PC-9 (cell line): ENCODE data around the gene FLOT1. TPM values are rescaled to one million over a fixed set of nuclear protein-coding genes. Genes with fewer than 3 reads are reported as not detected.

Experiments used
- BruUV-seq: library from RNA; stranded (reverse); fragments of 400-500 nt; replicated peaks from 2 replicates; lab custom pipeline; 2021; lab: Mats Ljungman, UMichigan
- CTCF ChIA-PET: fragments of 300-600 bp; sonication (Branson Sonifier 250); formaldehyde crosslinking; loops from one replicate; lab custom pipeline; 2022; ENCODE audit warnings: antibody characterized with exemption; lab: Charles Lee
- POLR2A ChIA-PET: fragments of 300-600 bp; sonication (Branson Sonifier 250); formaldehyde crosslinking; loops from one replicate; lab custom pipeline; 2022; ENCODE audit warnings: antibody characterized with exemption; ENCODE audit not compliant: unreplicated experiment; lab: Charles Lee
- DNase-seq, 2 experiments: peaks; one replicate each; pipeline versions ENCODE4 v3.0.0 to v3.0.0-alpha.2; 2015 to 2022; ENCODE audit warnings: mixed read lengths in 1 of 2
- H2AFZ ChIP-seq: fragments of 200-600 bp; sonication (generic); 2 replicates; pipeline ENCODE4 v1.8.1; 2017; ENCODE audit warnings: antibody characterized with exemption
- H3F3A ChIP-seq: fragments of 200-600 bp; sonication (generic); 2 replicates; pipeline ENCODE4 v1.8.1; 2017; ENCODE audit warnings: antibody characterized with exemption, mild to moderate bottlenecking, low read depth; ENCODE audit not compliant: insufficient read depth
- H3K27ac ChIP-seq: fragments of 200-600 bp; sonication (generic); 2 replicates; pipeline ENCODE4 v1.6.1; 2016; ENCODE audit warnings: mixed run types
- H3K27me3 ChIP-seq: fragments of 200-600 bp; sonication (generic); 2 replicates; pipeline ENCODE4 v1.6.1; 2016; ENCODE audit warnings: low read depth, mixed run types; ENCODE audit not compliant: insufficient read depth
- H3K36me3 ChIP-seq: fragments of 200-600 bp; sonication (generic); 2 replicates; pipeline ENCODE4 v1.6.1; 2016; ENCODE audit warnings: low read depth, mixed run types
- H3K4me1 ChIP-seq: fragments of 200-600 bp; sonication (generic); replicated peaks from 2 replicates; pipeline ENCODE4 v1.6.1; 2016; ENCODE audit warnings: mixed run types; ENCODE audit not compliant: insufficient read depth
- H3K4me2 ChIP-seq: fragments of 200-600 bp; sonication (generic); 2 replicates; pipeline ENCODE4 v1.6.1; 2017; ENCODE audit warnings: mixed run types
- H3K4me3 ChIP-seq: fragments of 200-600 bp; sonication (generic); 2 replicates; pipeline ENCODE4 v1.6.1; 2016; ENCODE audit warnings: mixed run types
- H3K79me2 ChIP-seq: fragments of 200-600 bp; sonication (generic); 2 replicates; pipeline ENCODE4 v1.6.1; 2017; ENCODE audit warnings: low read depth, mixed run types
- H3K9me2 ChIP-seq: fragments of 200-600 bp; sonication (generic); 2 replicates; pipeline ENCODE4 v1.8.1; 2017; ENCODE audit warnings: mild to moderate bottlenecking; ENCODE audit not compliant: insufficient read depth
- H3K9me3 ChIP-seq: fragments of 200-600 bp; sonication (generic); 2 replicates; pipeline ENCODE4 v1.8.1; 2016; ENCODE audit warnings: low read depth; ENCODE audit not compliant: insufficient read depth
- H4K20me1 ChIP-seq: fragments of 200-600 bp; sonication (generic); 2 replicates; pipeline ENCODE4 v1.8.1; 2017; ENCODE audit not compliant: insufficient read depth
- EZH2 ChIP-seq: fragments of 200-600 bp; sonication (generic); IDR thresholded peaks from 2 replicates; pipeline ENCODE4 v1.8.0; 2017; ENCODE audit warnings: antibody characterized with exemption, low read depth
- intact Hi-C: fragments of 100-400 bp; cut with micrococcal nuclease; formaldehyde crosslinking; loops from one replicate; pipeline ENCODE4 v1.10.0; 2022; ENCODE audit not compliant: unreplicated experiment
- total RNA-seq: library from RNA; stranded (reverse); gene quantifications from 2 replicates; pipeline ENCODE4 v1.2.3, GENCODE V29; 2021
- TF ChIP-seq, protein P1 (sequence below): fragments of 200-600 bp; sonication (generic); conservative IDR thresholded peaks from 2 replicates; pipeline ENCODE4 v1.6.1; 2017; ENCODE audit warnings: mixed run types, antibody characterized with exemption, mild to moderate bottlenecking, moderate library complexity

Gene FLOT1
- total RNA-seq, 1 experiment from 2014 or later: 225 TPM

DNA sequence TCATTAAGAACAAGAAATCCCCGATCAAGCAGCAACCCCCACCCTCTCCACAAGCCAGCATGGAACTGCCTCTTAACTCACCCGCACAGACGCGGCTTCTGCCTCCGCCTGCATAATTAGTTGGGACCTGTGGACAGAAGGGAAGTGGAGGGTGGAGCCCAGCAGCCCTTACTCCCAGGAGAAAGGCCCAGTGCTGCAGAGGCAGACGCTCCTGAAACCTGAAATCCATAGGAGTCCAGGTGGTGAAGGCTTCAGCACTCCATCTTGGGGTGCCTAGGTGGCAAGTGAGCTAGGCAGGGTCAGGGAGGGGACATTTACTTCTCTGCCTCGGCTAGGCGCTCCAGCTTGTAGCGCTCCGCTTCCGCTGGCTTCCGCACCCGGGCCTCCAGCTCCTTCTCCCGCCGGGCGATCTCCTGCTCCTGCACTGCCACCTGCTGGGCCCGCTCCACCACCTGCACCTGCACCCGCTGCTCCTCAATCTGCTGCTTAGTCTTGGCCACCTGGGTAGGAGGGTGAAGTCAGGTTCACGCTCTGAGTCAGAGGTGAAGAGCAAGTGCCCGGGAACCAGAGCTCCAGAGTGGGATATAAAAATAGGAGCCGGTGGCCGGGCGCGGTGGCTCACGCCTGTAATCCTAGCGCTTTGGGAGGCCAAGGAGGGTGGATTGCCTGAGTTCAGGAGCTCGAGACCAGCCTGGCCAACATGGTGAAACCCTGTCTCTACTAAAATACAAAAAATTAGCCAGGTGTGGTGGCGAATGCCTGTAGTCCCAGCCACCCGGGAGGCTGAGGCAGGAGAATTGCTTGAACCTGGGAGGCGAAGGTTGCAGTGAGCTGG, 11.7 kb downstream of the FLOT1 start:
- TSS peak; percentile 6 for BruUV-seq
- peak overlapping the region; percentile 18; the same call in 1 of the 2 replicates for H3K27ac ChIP-seq

DNA sequence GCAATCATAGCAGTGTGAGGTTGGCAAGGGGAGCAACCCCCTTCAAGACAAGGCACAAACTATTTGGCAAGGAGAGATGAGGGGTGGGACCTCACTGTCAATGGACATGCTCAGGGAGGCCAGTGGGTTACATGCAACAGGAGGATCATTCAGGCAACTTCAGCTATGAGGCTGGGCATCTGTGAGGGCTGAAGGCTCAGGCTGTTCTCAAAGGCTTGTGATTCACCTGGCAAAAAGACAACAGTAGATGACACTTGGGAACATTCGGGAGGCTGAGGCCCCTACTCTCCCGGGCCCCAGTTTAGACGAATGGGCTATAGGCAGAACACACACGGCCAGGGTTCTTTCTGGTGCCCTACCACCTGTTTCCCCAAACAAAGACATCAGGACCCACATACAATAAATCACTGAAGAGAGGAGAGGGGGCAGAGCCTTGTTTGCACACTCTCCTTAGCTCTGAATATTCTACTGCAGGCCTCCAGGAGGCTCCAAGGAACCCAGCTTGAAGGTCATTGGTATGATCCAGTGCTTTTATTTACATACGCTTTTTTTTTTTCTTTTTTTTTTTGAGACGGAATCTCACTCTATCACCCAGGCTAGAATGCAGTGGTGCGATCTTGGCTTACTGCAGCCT, 14.4 kb downstream of the FLOT1 start:
- Histone ChIP-seq H3K36me3 (peaks cover 47% of the 10 kb centered on the region), H4K20me1 (peaks cover 34% of the 10 kb centered on the region), H3K27ac (no peak overlapping the region), H3K4me2 (no peak overlapping the region), H3K79me2 (peaks cover 27% of the 10 kb centered on the region), H3K4me1 (peaks cover 17% of the 10 kb centered on the region), H3F3A (peaks cover 93% of the 10 kb centered on the region), H3K9me2 (no peaks in the 10 kb centered on the region), H3K9me3 (no peaks in the 10 kb centered on the region), H3K4me3 (no peak overlapping the region), H3K27me3 (no peaks in the 10 kb centered on the region), H2AFZ (no peak overlapping the region)
- no peak for DNase-seq
- ChIA-PET CTCF (interaction anchor here (0.7 to 0.9 kb wide), 2 partner anchors 49 to 154 kb away, joined by 3 read pairs; no protein-coding TSS in a partner anchor), POLR2A (interaction anchor here (0.6 to 0.7 kb wide), 3 partner anchors 8 to 180 kb away, joined by 3 to 6 read pairs (median 6); partner anchors contain the start of gene GTF2H4)
- intact Hi-C loops: no loop called here
- TF ChIP-seq EZH2: no peak
- TF ChIP-seq, protein P1, sequence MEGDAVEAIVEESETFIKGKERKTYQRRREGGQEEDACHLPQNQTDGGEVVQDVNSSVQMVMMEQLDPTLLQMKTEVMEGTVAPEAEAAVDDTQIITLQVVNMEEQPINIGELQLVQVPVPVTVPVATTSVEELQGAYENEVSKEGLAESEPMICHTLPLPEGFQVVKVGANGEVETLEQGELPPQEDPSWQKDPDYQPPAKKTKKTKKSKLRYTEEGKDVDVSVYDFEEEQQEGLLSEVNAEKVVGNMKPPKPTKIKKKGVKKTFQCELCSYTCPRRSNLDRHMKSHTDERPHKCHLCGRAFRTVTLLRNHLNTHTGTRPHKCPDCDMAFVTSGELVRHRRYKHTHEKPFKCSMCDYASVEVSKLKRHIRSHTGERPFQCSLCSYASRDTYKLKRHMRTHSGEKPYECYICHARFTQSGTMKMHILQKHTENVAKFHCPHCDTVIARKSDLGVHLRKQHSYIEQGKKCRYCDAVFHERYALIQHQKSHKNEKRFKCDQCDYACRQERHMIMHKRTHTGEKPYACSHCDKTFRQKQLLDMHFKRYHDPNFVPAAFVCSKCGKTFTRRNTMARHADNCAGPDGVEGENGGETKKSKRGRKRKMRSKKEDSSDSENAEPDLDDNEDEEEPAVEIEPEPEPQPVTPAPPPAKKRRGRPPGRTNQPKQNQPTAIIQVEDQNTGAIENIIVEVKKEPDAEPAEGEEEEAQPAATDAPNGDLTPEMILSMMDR: no peak
- no TSS peak for BruUV-seq

More for the DNA sequence above, 11.7 kb downstream of the FLOT1 start:
- no peaks in the 10 kb centered on the region for H3K9me3 ChIP-seq
- H4K20me1 ChIP-seq: peaks cover 6% of the 10 kb centered on the region
- H3K27me3 ChIP-seq: no peaks in the 10 kb centered on the region
- peaks cover 9% of the 10 kb centered on the region; the same call in 1 of the 2 replicates for H3K79me2 ChIP-seq
- intact Hi-C loops: loop anchor here (1.0 to 2.0 kb wide), 2 partner anchors 146 to 190 kb away; no protein-coding TSS in a partner anchor
- H3F3A ChIP-seq: peaks cover 68% of the 10 kb centered on the region
- CTCF ChIA-PET: interaction anchor here (0.6 to 1.7 kb wide), 21 partner anchors 8 to 385 kb away, joined by 3 to 21 read pairs (median 4); partner anchors contain the start of genes DHX16 and MRPS18B
- H3K9me2 ChIP-seq: no peaks in the 10 kb centered on the region
- H3K4me3 ChIP-seq: no peak overlapping the region
- TF ChIP-seq EZH2: no peak
- TF ChIP-seq, protein P1: peak; percentile 80
- peaks cover 16% of the 10 kb centered on the region for H3K4me1 ChIP-seq
- POLR2A ChIA-PET: interaction anchor here (0.5 to 0.9 kb wide), 12 partner anchors 71 to 384 kb away, joined by 3 to 9 read pairs (median 4); no protein-coding TSS in a partner anchor
- peak; percentile 89 to 92 for DNase-seq
- no peak overlapping the region for H2AFZ ChIP-seq
- H3K36me3 ChIP-seq: peaks cover 37% of the 10 kb centered on the region
- H3K4me2 ChIP-seq: peak overlapping the region; percentile 32
